Chondrocyte (in vitro differentiated cells): ENCODE measurements around the gene ZBTB49. TPM values are rescaled to one million over a fixed set of nuclear protein-coding genes. Genes with fewer than 3 reads are reported as not detected.

Source experiments
- DNase-seq: peaks from one replicate; pipeline ENCODE4 v3.0.0; 2021; ENCODE audit warnings: mixed read lengths, low spot score
- H3K27ac Mint-ChIP-seq: one replicate; pipeline ENCODE4 v1.8.0; 2021; ENCODE audit warnings: mild to moderate bottlenecking, moderate library complexity, mixed read lengths; ENCODE audit not compliant: unreplicated experiment
- H3K27me3 Mint-ChIP-seq: 2 replicates; pipeline ENCODE4 v1.8.0; 2021; ENCODE audit warnings: low read depth, mixed read lengths
- H3K36me3 Mint-ChIP-seq: 2 replicates; pipeline ENCODE4 v1.8.0; 2021; ENCODE audit warnings: low read depth, mixed read lengths
- H3K4me1 Mint-ChIP-seq: 2 replicates; pipeline ENCODE4 v1.8.0; 2021; ENCODE audit warnings: low read depth, mild to moderate bottlenecking, mixed read lengths
- H3K4me3 Mint-ChIP-seq: one replicate; pipeline ENCODE4 v1.8.0; 2021; ENCODE audit warnings: mild to moderate bottlenecking, moderate library complexity, mixed read lengths; ENCODE audit not compliant: unreplicated experiment
- H3K9me3 Mint-ChIP-seq: 2 replicates; pipeline ENCODE4 v1.8.0; 2021; ENCODE audit warnings: low read depth, mixed read lengths
- total RNA-seq: library from RNA; stranded (reverse); gene quantifications from 3 replicates; pipeline ENCODE4 v1.2.1, GENCODE V29; 2021
- TF ChIP-seq, protein P1 (sequence below): fragments of 200-600 bp; sonication (generic); IDR thresholded peaks from 2 replicates; pipeline ENCODE4 v1.5.0; 2021; ENCODE audit warnings: antibody characterized with exemption, mild to moderate bottlenecking, moderate library complexity

ZBTB49 gene
- total RNA-seq, 1 donor from 2014 or later, result 4.3 TPM

DNA sequence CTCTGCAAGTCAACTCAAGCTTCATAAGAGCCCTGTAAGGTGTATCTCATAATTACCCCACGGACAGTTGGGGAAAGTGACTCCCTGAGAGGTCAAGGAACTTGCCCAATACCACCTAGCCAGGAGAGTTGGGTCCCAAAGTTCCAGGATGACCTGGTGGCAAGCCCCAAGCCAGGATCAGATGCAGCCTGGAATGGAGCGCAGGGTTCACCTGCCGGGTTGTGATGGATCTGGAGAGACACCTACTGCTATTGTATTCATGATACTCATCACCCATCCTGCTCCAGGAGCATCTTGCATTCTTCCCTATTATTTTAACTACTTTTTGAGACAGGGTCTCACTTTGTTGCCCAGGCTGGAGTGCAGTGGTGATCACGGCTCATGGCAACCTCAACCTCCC is 36.1 kb downstream of the ZBTB49 start:
- H3K27me3 Mint-ChIP-seq, result no peaks in the 10 kb centered on the region
- no peak overlapping the region for H3K27ac Mint-ChIP-seq
- TF ChIP-seq, protein P1, sequence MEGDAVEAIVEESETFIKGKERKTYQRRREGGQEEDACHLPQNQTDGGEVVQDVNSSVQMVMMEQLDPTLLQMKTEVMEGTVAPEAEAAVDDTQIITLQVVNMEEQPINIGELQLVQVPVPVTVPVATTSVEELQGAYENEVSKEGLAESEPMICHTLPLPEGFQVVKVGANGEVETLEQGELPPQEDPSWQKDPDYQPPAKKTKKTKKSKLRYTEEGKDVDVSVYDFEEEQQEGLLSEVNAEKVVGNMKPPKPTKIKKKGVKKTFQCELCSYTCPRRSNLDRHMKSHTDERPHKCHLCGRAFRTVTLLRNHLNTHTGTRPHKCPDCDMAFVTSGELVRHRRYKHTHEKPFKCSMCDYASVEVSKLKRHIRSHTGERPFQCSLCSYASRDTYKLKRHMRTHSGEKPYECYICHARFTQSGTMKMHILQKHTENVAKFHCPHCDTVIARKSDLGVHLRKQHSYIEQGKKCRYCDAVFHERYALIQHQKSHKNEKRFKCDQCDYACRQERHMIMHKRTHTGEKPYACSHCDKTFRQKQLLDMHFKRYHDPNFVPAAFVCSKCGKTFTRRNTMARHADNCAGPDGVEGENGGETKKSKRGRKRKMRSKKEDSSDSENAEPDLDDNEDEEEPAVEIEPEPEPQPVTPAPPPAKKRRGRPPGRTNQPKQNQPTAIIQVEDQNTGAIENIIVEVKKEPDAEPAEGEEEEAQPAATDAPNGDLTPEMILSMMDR, result no peak
- H3K9me3 Mint-ChIP-seq, result peaks cover 4% of the 10 kb centered on the region
- peaks cover 19% of the 10 kb centered on the region for H3K36me3 Mint-ChIP-seq
- peak; percentile 22 for DNase-seq
- peaks cover 3% of the 10 kb centered on the region for H3K4me1 Mint-ChIP-seq
- no peak overlapping the region for H3K4me3 Mint-ChIP-seq

DNA sequence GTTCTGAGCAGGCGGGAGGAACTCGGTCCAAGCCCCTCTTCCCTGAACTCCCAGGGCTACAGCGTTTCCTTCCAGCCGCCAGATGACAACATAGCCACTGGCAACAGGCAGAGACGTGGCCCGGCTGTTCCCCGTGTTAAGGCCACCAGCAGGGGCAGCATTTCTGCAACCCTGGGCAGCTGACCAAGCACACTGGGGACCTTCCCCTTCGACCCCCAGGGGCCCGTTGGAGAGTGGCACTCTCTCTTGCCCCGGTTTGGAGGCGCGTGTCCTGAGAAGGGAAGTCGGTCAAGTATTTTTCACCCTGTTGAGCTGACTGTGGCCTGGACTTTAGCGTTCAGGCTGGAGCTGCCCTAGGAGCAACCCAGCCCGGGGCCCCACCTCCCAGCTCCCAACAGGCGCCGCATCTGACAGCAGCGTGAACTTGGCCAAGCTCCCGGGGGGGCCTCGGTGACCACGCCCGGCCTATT is 37.6 kb downstream of the ZBTB49 start:
- TF ChIP-seq, protein P1, result peak; percentile 63
- H3K4me3 Mint-ChIP-seq, result no peak overlapping the region
- no peaks in the 10 kb centered on the region for H3K27me3 Mint-ChIP-seq
- H3K27ac Mint-ChIP-seq, result no peak overlapping the region
- peaks cover 4% of the 10 kb centered on the region for H3K9me3 Mint-ChIP-seq
- peaks cover 3% of the 10 kb centered on the region for H3K4me1 Mint-ChIP-seq
- peaks cover 9% of the 10 kb centered on the region for H3K36me3 Mint-ChIP-seq
- DNase-seq, result peak; percentile 77

DNA sequence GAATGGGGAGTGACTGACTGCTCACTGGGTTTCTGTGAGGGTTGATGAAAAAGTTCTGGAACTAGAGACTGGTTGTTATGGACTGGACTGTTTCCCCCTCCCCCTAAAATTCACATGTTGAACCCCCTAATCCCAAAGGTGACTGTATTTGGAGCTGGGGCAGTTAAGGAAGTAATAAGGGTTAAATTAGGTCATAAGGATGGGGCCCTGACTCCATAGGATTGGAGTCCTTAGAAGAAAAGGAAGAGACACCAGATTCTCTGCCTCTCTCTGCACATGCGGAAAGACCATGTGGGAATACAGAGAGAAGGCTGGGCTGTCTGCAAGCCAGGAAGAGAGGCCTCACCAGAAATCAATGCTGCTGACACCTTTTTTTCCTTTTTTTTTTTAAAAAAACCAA is 38.2 kb downstream of the ZBTB49 start:
- Mint-ChIP-seq H3K9me3 (peaks cover 4% of the 10 kb centered on the region), H3K27ac (no peak overlapping the region), H3K4me1 (peaks cover 6% of the 10 kb centered on the region), H3K27me3 (no peaks in the 10 kb centered on the region), H3K4me3 (no peak overlapping the region), H3K36me3 (peaks cover 7% of the 10 kb centered on the region)
- no peak for DNase-seq
- TF ChIP-seq, protein P1, result no peak

- TF ChIP-seq, protein P1, result no peak
- Mint-ChIP-seq H3K27ac (no peak overlapping the region), H3K9me3 (peaks cover 4% of the 10 kb centered on the region), H3K4me1 (peaks cover 8% of the 10 kb centered on the region), H3K4me3 (no peak overlapping the region), H3K27me3 (no peaks in the 10 kb centered on the region), H3K36me3 (peaks cover 3% of the 10 kb centered on the region)
- DNase-seq, result peak; percentile 2
These were observed 38.8 kb downstream of the ZBTB49 start for GRCh38 chr4:4328840-4329239.

DNA sequence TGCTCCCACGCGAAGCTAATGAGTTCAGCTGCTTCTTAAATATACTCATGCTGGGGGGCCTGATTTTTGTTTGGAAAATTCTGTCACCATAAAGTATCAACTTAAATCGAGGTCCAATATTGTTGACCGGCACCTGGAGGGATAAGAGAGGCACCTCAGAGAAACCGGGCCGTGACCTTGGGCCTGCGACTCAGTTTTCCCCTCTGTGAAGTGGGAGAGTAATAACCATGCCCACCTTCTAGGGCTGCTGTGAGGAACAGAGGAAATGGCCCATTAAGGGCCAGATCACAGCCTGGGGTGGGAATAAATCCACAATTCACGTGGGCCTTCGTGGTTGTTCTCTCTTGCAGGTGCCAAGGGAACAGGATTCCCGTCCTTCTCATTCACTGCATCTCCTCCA is 39.4 kb downstream of the ZBTB49 start:
- Mint-ChIP-seq H3K4me1 (peaks cover 7% of the 10 kb centered on the region), H3K9me3 (peaks cover 4% of the 10 kb centered on the region), H3K4me3 (no peak overlapping the region), H3K36me3 (peaks cover under 1% of the 10 kb centered on the region), H3K27ac (no peak overlapping the region), H3K27me3 (no peaks in the 10 kb centered on the region)
- TF ChIP-seq, protein P1, result no peak
- no peak for DNase-seq
